HEK293 (cell line): ENCODE measurements around the gene HEBP1.

Experiments used
- CTCF ChIP-seq: fragments of 450-650 bp; formaldehyde crosslinking; IDR thresholded peaks from 2 replicates; pipeline ENCODE4 v1.5.1; 2016; ENCODE audit warnings: missing biosample characterization, missing genetic modification characterization
- GLIS2 ChIP-seq: fragments of 450-650 bp; formaldehyde crosslinking; IDR thresholded peaks from 2 replicates; pipeline ENCODE4 v1.5.1; 2016; ENCODE audit warnings: missing biosample characterization, missing genetic modification characterization
- SP2 ChIP-seq: fragments of 450-650 bp; formaldehyde crosslinking; IDR thresholded peaks from 2 replicates; pipeline ENCODE4 v1.5.1; 2016; ENCODE audit warnings: missing biosample characterization, missing genetic modification characterization
- ZBTB26 ChIP-seq: fragments of 450-650 bp; formaldehyde crosslinking; optimal IDR thresholded peaks from 2 replicates; pipeline ENCODE3; 2016; ENCODE audit warnings: missing biosample characterization, mild to moderate bottlenecking, missing genetic modification characterization
- ZFP37 ChIP-seq: fragments of 450-650 bp; formaldehyde crosslinking; IDR thresholded peaks from 2 replicates; pipeline ENCODE4 v1.5.1; 2016; ENCODE audit warnings: missing biosample characterization, missing genetic modification characterization
- ZNF274 ChIP-seq, 2 experiments: fragments of 200-500 bp in 1 of 2; fragments of 450-650 bp in 1 of 2; sonication (Bioruptor generic) in 1 of 2; formaldehyde crosslinking in 1 of 2; IDR thresholded peaks; 2 replicates each; pipeline versions ENCODE4 v1.5.1 to v1.6.1; 2014 to 2016; ENCODE audit warnings: borderline replicate concordance in 1 of 2, inconsistent platforms in 1 of 2, low read length in 1 of 2, missing biosample characterization in 1 of 2, missing genetic modification characterization in 1 of 2
- ZNF335 ChIP-seq: fragments of 450-650 bp; formaldehyde crosslinking; conservative IDR thresholded peaks from 2 replicates; pipeline ENCODE4 v1.5.1; 2016; ENCODE audit warnings: missing biosample characterization, missing genetic modification characterization
- ZNF561 ChIP-seq: fragments of 450-650 bp; IDR thresholded peaks from 2 replicates; pipeline ENCODE4 v1.5.1; 2018; ENCODE audit warnings: missing biosample characterization, missing genetic modification characterization, borderline replicate concordance
- ZSCAN30 ChIP-seq: fragments of 450-650 bp; IDR thresholded peaks from 2 replicates; pipeline ENCODE4 v1.5.1; 2018; ENCODE audit warnings: missing biosample characterization, mild to moderate bottlenecking, missing genetic modification characterization, moderate library complexity
- TF ChIP-seq, protein P1 (sequence below): fragments of 450-650 bp; IDR thresholded peaks from 2 replicates; pipeline ENCODE4 v1.5.1; 2018; ENCODE audit warnings: missing biosample characterization, mild to moderate bottlenecking, missing genetic modification characterization
- TF ChIP-seq, protein P2 (sequence below): fragments of 450-650 bp; formaldehyde crosslinking; IDR thresholded peaks from 2 replicates; pipeline ENCODE4 v1.5.1; 2016; ENCODE audit warnings: missing biosample characterization, missing genetic modification characterization
- TF ChIP-seq, protein P3 (sequence below): fragments of 450-650 bp; formaldehyde crosslinking; IDR thresholded peaks from 2 replicates; pipeline ENCODE4 v1.5.1; 2017; ENCODE audit warnings: missing biosample characterization, missing genetic modification characterization
- TF ChIP-seq, protein P4 (sequence below): fragments of 450-650 bp; formaldehyde crosslinking; IDR thresholded peaks from 2 replicates; pipeline ENCODE4 v1.5.1; 2017; ENCODE audit warnings: missing biosample characterization, missing genetic modification characterization
- TF ChIP-seq, protein P5 (sequence below): fragments of 450-650 bp; formaldehyde crosslinking; IDR thresholded peaks from 2 replicates; pipeline ENCODE4 v1.5.1; 2016; ENCODE audit warnings: missing biosample characterization, missing genetic modification characterization

HEBP1 gene

DNA sequence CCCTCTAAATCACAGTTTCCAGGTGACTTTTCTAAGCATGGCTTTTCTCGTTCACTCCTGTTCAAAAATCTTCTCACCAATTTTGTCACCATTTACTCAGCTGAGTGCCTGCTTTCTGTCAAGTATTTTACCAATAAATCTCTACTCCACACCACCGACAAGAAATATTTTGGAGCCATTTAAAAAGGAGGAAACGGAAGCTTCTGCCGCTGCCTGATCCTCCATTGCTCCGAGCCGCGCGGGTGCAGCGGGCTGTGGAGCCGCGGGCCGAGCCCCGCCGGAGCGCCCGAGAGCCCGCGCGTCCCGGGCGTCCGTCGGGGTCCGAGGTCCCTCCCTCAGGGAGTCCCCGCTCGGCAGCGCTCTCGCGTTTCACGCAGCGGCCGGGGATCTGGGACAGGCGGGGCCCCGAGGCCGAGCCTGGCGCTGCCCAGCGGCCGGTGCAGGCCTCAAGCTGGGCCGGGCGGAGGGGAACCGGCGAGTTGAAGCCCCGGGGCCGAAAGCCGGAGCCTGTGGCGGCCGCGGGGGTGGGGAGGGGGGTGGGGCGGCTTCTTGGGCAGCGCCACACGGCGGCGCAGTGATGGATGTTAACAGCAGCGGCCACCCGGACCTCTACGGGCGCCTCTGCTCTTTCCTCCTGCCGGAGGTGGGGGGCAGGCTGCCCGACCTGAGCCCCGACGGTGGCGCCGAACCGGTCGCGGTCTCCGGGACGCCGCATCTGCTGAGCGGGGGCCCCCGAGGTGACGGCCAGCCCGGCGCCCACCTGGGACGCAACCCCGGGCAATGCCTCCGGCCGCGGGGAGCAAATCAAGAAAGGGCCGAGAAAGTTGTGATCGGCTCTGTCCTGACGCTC is 1.1 kb upstream of the HEBP1 start (continued):
- 0 out of 2 replicates have a peak, but pooled peaks have one; percentile 65 for TF ChIP-seq ZSCAN30 (tag by site-specific recombination)
- TF ChIP-seq, protein P1, sequence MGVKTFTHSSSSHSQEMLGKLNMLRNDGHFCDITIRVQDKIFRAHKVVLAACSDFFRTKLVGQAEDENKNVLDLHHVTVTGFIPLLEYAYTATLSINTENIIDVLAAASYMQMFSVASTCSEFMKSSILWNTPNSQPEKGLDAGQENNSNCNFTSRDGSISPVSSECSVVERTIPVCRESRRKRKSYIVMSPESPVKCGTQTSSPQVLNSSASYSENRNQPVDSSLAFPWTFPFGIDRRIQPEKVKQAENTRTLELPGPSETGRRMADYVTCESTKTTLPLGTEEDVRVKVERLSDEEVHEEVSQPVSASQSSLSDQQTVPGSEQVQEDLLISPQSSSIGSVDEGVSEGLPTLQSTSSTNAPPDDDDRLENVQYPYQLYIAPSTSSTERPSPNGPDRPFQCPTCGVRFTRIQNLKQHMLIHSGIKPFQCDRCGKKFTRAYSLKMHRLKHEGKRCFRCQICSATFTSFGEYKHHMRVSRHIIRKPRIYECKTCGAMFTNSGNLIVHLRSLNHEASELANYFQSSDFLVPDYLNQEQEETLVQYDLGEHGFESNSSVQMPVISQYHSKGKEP (tag by site-specific recombination) = peak; percentile 11; the same call in 1 of the 2 replicates
- peak; percentile 40; the same call in 1 of the 2 replicates for TF ChIP-seq CTCF (tag by site-specific recombination)
- TF ChIP-seq ZNF561 (tag by site-specific recombination) = peak; percentile 75; the same call in 1 of the 2 replicates
- peak; percentile 92 for TF ChIP-seq ZNF335 (tag by site-specific recombination)
- no peak for TF ChIP-seq SP2 (tag by site-specific recombination)
- peak; percentile 58 for TF ChIP-seq ZBTB26 (tag by site-specific recombination)
- TF ChIP-seq, protein P2, sequence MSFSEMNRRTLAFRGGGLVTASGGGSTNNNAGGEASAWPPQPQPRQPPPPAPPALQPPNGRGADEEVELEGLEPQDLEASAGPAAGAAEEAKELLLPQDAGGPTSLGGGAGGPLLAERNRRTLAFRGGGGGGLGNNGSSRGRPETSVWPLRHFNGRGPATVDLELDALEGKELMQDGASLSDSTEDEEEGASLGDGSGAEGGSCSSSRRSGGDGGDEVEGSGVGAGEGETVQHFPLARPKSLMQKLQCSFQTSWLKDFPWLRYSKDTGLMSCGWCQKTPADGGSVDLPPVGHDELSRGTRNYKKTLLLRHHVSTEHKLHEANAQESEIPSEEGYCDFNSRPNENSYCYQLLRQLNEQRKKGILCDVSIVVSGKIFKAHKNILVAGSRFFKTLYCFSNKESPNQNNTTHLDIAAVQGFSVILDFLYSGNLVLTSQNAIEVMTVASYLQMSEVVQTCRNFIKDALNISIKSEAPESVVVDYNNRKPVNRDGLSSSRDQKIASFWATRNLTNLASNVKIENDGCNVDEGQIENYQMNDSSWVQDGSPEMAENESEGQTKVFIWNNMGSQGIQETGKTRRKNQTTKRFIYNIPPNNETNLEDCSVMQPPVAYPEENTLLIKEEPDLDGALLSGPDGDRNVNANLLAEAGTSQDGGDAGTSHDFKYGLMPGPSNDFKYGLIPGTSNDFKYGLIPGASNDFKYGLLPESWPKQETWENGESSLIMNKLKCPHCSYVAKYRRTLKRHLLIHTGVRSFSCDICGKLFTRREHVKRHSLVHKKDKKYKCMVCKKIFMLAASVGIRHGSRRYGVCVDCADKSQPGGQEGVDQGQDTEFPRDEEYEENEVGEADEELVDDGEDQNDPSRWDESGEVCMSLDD (tag by site-specific recombination) = no peak
- TF ChIP-seq GLIS2 (tag by site-specific recombination) = peak; percentile 44; the same call in 1 of the 2 replicates
- TF ChIP-seq, protein P3, sequence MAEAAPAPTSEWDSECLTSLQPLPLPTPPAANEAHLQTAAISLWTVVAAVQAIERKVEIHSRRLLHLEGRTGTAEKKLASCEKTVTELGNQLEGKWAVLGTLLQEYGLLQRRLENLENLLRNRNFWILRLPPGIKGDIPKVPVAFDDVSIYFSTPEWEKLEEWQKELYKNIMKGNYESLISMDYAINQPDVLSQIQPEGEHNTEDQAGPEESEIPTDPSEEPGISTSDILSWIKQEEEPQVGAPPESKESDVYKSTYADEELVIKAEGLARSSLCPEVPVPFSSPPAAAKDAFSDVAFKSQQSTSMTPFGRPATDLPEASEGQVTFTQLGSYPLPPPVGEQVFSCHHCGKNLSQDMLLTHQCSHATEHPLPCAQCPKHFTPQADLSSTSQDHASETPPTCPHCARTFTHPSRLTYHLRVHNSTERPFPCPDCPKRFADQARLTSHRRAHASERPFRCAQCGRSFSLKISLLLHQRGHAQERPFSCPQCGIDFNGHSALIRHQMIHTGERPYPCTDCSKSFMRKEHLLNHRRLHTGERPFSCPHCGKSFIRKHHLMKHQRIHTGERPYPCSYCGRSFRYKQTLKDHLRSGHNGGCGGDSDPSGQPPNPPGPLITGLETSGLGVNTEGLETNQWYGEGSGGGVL (tag by site-specific recombination) = peak; percentile 39; the same call in 1 of the 2 replicates
- TF ChIP-seq, protein P4, sequence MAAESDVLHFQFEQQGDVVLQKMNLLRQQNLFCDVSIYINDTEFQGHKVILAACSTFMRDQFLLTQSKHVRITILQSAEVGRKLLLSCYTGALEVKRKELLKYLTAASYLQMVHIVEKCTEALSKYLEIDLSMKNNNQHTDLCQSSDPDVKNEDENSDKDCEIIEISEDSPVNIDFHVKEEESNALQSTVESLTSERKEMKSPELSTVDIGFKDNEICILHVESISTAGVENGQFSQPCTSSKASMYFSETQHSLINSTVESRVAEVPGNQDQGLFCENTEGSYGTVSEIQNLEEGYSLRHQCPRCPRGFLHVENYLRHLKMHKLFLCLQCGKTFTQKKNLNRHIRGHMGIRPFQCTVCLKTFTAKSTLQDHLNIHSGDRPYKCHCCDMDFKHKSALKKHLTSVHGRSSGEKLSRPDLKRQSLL (tag by site-specific recombination) = peak; percentile 54; the same call in 1 of the 2 replicates
- no peak for TF ChIP-seq ZFP37 (tag by site-specific recombination)
- TF ChIP-seq, protein P5, sequence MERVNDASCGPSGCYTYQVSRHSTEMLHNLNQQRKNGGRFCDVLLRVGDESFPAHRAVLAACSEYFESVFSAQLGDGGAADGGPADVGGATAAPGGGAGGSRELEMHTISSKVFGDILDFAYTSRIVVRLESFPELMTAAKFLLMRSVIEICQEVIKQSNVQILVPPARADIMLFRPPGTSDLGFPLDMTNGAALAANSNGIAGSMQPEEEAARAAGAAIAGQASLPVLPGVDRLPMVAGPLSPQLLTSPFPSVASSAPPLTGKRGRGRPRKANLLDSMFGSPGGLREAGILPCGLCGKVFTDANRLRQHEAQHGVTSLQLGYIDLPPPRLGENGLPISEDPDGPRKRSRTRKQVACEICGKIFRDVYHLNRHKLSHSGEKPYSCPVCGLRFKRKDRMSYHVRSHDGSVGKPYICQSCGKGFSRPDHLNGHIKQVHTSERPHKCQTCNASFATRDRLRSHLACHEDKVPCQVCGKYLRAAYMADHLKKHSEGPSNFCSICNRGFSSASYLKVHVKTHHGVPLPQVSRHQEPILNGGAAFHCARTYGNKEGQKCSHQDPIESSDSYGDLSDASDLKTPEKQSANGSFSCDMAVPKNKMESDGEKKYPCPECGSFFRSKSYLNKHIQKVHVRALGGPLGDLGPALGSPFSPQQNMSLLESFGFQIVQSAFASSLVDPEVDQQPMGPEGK (tag by site-specific recombination) = peak; percentile 11; the same call in 1 of the 2 replicates
- TF ChIP-seq ZNF274 (IDR thresholded peaks at IDR 0.05; ENCODE audit: low read length) = no peak
- no peak for TF ChIP-seq ZNF274 (tag by site-specific recombination; IDR thresholded peaks at IDR 0.05; ENCODE audit: borderline replicate concordance)
